Sigmoid colon (tissue), 7 donors: ENCODE data around the gene UBIAD1. TPM values are rescaled to one million over a fixed set of nuclear protein-coding genes. Genes with fewer than 3 reads are reported as not detected.

Experiments used
- DNase-seq: peaks from one replicate; pipeline ENCODE4 v3.0.0-alpha.2; 2019
- H3K27ac ChIP-seq, 4 donors: fragments of 200-600 bp; sonication (generic); one replicate each; pipeline ENCODE4 v1.5.1; 2016 to 2019; ENCODE audit warnings: mild to moderate bottlenecking in 1 of 4
- H3K27me3 ChIP-seq, 3 donors: fragments of 200-600 bp; sonication (generic); one replicate each; pipeline ENCODE4 v1.5.1; 2019; ENCODE audit warnings: mild to moderate bottlenecking in 1 of 3
- H3K36me3 ChIP-seq, 4 donors: fragments of 200-600 bp; sonication (generic); one replicate each; pipeline ENCODE4 v1.5.1; 2016 to 2019
- H3K4me1 ChIP-seq, 4 donors: fragments of 200-600 bp; sonication (generic); one replicate each; pipeline ENCODE4 v1.5.1; 2017 to 2019
- H3K4me3 ChIP-seq, 4 donors: fragments of 200-600 bp; sonication (generic); one replicate each; pipeline ENCODE4 v1.5.1; 2017 to 2019; ENCODE audit warnings: mild to moderate bottlenecking in 2 of 4, moderate library complexity in 1 of 4
- H3K9me3 ChIP-seq, 4 donors: fragments of 200-600 bp in 3 of 4; sonication (generic) in 3 of 4; one replicate each; pipeline versions ENCODE4 v1.5.1 to v1.6.1; 2013 to 2019
- CTCF ChIP-seq, 4 experiments: fragments of 450-650 bp in 3 of 4; fragments of 200-600 bp in 1 of 4; IDR thresholded peaks; one replicate each; pipeline ENCODE4 v1.5.1; 2016 to 2019; ENCODE audit warnings: antibody characterized with exemption in 4 of 4, mild to moderate bottlenecking in 3 of 4, moderate library complexity in 2 of 4
- EP300 ChIP-seq, 4 donors: sonication (generic); formaldehyde crosslinking; IDR thresholded peaks; one replicate each; pipeline ENCODE4 v1.6.1; 2017; ENCODE audit warnings: antibody characterized with exemption in 4 of 4
- POLR2A ChIP-seq, 2 donors: fragments of 450-650 bp; IDR thresholded peaks; one replicate each; pipeline ENCODE4 v1.6.1; 2016; ENCODE audit warnings: antibody characterized with exemption in 2 of 2, mild to moderate bottlenecking in 2 of 2, moderate library complexity in 2 of 2
- POLR2AphosphoS5 ChIP-seq, 4 donors: sonication (generic); formaldehyde crosslinking; IDR thresholded peaks; one replicate each; pipeline ENCODE4 v1.6.1; 2017; ENCODE audit warnings: antibody characterized with exemption in 4 of 4
- WGBS, 2 donors: extraction: QIAGEN DNeasy Blood & Tissue Kit; methylation state at CpG; one replicate each; pipeline ENCODE4 v1.1.7; 2013; 5-methylcytosine and 5-hydroxymethylcytosine counted together
- intact Hi-C: fragments of 100-400 bp; cut with DNase I; formaldehyde crosslinking; loops from one replicate; pipeline ENCODE4 v1.15.1; 2023
- polyA plus RNA-seq, 3 donors: library from polyadenylated mRNA; stranded (reverse); fragments of 200-250 nt; gene quantifications; one replicate each; pipeline ENCODE4 v1.2.3, GENCODE V29; 2013
- total RNA-seq, 4 donors: library from RNA; depleted of rRNA; stranded (reverse); fragments of >200 nt; gene quantifications; one replicate each; pipeline ENCODE4 v1.1.0, GENCODE V29; 2016
- donor health status: healthy with polysubstance abuse.
- donor health status: Bipolar disorder and iron deficiency.
- donor health status: healthy.

Gene UBIAD1
- total and polyA plus RNA-seq, 7 donors: 3.6 to 13.6 (median 9.5) TPM

- Histone ChIP-seq H3K36me3 (no peaks in the 10 kb centered on the region), H3K27me3 (peaks cover 0 to 13% (median 12%) of the 10 kb centered on the region in 3 donors), H3K27ac (no peak overlapping the region), H3K4me3 (no peak overlapping the region), H3K4me1 (peaks cover 0 to 5% (median 0%) of the 10 kb centered on the region in 4 donors), H3K9me3 (no peaks in the 10 kb centered on the region)
- WGBS, 2 donors: 56 to 79% methylated on average over 6 of the region's 6 CpGs
- DNase-seq: no peak
- TF ChIP-seq POLR2AphosphoS5 (IDR thresholded peaks at IDR 0.05) (no peak), EP300 (IDR thresholded peaks at IDR 0.05) (no peak), POLR2A (IDR thresholded peaks at IDR 0.05) (no peak), CTCF (IDR thresholded peaks at IDR 0.05) (no peak)
- intact Hi-C loops: no loop called here
These were observed 43.7 kb downstream of the UBIAD1 start for GRCh38 chr1:11316701-11317100.

- Histone ChIP-seq H3K9me3 (no peaks in the 10 kb centered on the region), H3K4me3 (no peak overlapping the region), H3K27me3 (peaks cover 0 to 20% (median 13%) of the 10 kb centered on the region in 3 donors), H3K4me1 (peaks cover 0 to 5% (median 0%) of the 10 kb centered on the region in 4 donors), H3K27ac (no peak overlapping the region), H3K36me3 (no peaks in the 10 kb centered on the region)
- TF ChIP-seq CTCF (IDR thresholded peaks at IDR 0.05) (no peak), POLR2AphosphoS5 (IDR thresholded peaks at IDR 0.05) (no peak), POLR2A (IDR thresholded peaks at IDR 0.05) (no peak), EP300 (IDR thresholded peaks at IDR 0.05) (no peak)
- WGBS, 2 donors: 86 to 91% methylated on average over 11 of the region's 11 CpGs
- no peak for DNase-seq
- intact Hi-C loops: no loop called here
These were observed 46.0 kb downstream of the UBIAD1 start for GRCh38 chr1:11318982-11319381.

- no peaks in the 10 kb centered on the region for H3K9me3 ChIP-seq
- WGBS, 2 donors: 16 to 18% methylated on average over 15 of the region's 15 CpGs
- DNase-seq: no peak
- intact Hi-C loops: no loop called here
- no peaks in the 10 kb centered on the region for H3K36me3 ChIP-seq
- no peak overlapping the region for H3K27ac ChIP-seq
- H3K4me1 ChIP-seq: no peaks in the 10 kb centered on the region
- H3K27me3 ChIP-seq: peaks cover 0 to 31% (median 13%) of the 10 kb centered on the region in 3 donors
- TF ChIP-seq CTCF (IDR thresholded peaks at IDR 0.05): no peak
- TF ChIP-seq POLR2A (IDR thresholded peaks at IDR 0.05): no peak
- TF ChIP-seq EP300 (IDR thresholded peaks at IDR 0.05): no peak
- no peak for TF ChIP-seq POLR2AphosphoS5 (IDR thresholded peaks at IDR 0.05)
- H3K4me3 ChIP-seq: no peak overlapping the region
These were observed 47.3 kb downstream of the UBIAD1 start for GRCh38 chr1:11320153-11320936.

- Histone ChIP-seq H3K9me3 (no peaks in the 10 kb centered on the region), H3K36me3 (no peaks in the 10 kb centered on the region), H3K27ac (no peak overlapping the region), H3K4me3 (no peak overlapping the region), H3K4me1 (no peaks in the 10 kb centered on the region), H3K27me3 (peaks cover 0 to 31% (median 13%) of the 10 kb centered on the region in 3 donors)
- intact Hi-C loops: no loop called here
- WGBS, 2 donors: 67 to 75% methylated on average over 10 of the region's 10 CpGs
- no peak for TF ChIP-seq POLR2A (IDR thresholded peaks at IDR 0.05)
- TF ChIP-seq POLR2AphosphoS5 (IDR thresholded peaks at IDR 0.05): no peak
- no peak for DNase-seq
These were observed 48.9 kb downstream of the UBIAD1 start for GRCh38 chr1:11321656-11322491.

DNA sequence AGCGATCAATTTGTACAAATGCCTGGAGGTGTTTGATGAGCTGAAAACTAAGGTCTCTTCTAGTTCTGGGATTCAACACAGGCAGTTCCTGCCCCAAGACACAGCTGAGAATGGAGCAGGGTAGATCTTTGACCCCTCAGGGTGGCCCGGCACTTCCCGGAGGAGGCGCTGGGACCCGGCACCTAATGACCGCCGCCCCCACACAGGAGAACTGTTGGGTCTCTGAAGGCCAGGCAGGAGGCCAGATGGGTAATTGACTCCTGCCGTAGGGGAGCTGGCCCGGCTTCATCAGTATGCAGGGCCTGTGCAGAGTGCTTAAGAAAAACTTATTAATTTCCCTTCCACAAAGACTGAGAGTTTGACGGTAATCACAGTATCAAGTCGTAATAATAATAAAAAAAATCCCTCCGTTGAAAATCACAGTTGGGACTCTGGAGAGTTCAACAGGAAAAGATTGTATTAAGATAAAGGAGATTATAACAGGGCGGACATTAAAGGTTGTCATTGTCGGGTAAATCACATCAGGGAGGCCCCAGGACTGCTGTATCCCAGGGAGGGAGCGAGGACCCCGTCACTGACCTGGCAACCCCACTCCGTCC, 51.7 kb downstream of the UBIAD1 start:
- WGBS, 2 donors: 52 to 68% methylated on average over 17 of the region's 17 CpGs
- H3K27me3 ChIP-seq: peaks cover 0 to 31% (median 13%) of the 10 kb centered on the region in 3 donors

More for the DNA sequence above, 51.7 kb downstream of the UBIAD1 start:
- DNase-seq: no peak
- intact Hi-C loops: no loop called here
- H3K4me1 ChIP-seq: no peaks in the 10 kb centered on the region
- H3K4me3 ChIP-seq: no peak overlapping the region
- no peak for TF ChIP-seq POLR2A (IDR thresholded peaks at IDR 0.05)
- no peak for TF ChIP-seq EP300 (IDR thresholded peaks at IDR 0.05)
- no peak for TF ChIP-seq CTCF (IDR thresholded peaks at IDR 0.05)
- TF ChIP-seq POLR2AphosphoS5 (IDR thresholded peaks at IDR 0.05): no peak
- H3K9me3 ChIP-seq: no peaks in the 10 kb centered on the region
- no peak overlapping the region for H3K27ac ChIP-seq
- no peaks in the 10 kb centered on the region for H3K36me3 ChIP-seq
